Left renal pelvis (tissue), 4 donors: ENCODE results near the gene C10orf143. TPM values are rescaled to one million over a fixed set of nuclear protein-coding genes. Genes with fewer than 3 reads are reported as not detected.
A peak's percentile ranks its signal among the peaks of the same experiment; 100 is the strongest.
"Not testable (repeated sequence)": the region's sequence is repeated elsewhere in the genome, so short reads cannot be mapped to it uniquely, and the experiment has no call there.

Experiments used
- DNase-seq, 4 donors: peaks; one replicate each; pipeline ENCODE4 v3.0.0-alpha.2; 2013; ENCODE audit warnings: low read depth in 4 of 4, low spot score in 3 of 4
- polyA plus RNA-seq, 4 donors: library from polyadenylated mRNA; unstranded; fragments of 120-200 nt; gene quantifications; one replicate each; pipeline ENCODE4 v1.2.1, GENCODE V29; 2013; ENCODE audit not compliant: insufficient read length in 4 of 4

Gene C10orf143
- polyA plus RNA-seq: 1 to 10 TPM; 4.7 to 7.1 (median 5.9) TPM

DNA sequence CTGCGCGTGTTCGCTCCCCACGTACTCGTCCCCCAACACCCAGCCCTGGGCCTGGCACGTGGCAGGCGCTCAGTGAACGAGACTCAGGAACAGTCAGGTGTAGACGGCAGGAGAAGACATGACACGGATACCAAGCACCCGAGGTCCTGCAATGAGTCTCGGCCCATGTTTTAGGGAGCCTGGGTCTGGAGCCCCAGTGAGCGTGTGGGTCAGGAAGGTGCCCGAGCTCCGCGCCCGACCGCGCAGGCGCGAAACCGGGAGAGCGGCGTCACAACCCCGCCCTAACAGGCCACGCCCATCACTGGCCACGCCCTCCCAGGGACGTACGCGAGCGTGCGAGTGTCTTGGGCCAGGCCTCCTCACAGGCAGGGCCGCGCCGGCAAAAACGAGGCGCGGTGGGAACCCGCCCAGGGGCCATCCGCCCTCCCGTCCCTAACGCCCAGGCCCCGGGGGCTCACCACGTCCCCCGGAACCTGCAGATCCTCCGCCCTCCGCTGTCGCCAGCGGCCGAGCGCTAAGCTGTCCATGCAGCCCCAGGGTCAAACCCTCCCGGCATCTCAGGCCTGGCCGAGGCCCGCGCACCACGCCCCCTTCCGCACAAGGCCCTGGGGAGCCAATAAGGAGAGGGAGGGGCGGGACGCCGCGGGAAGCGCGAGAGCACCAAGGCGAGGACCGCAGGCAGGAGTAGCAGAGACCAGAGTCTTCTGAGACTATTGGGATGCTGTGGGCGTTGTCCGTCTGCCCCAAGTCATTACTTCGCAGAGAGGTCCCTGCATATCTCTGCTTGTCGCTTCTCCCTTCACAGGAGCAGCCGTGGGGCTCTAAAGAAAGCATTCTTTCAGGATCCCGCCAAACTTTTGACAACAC is at the start of gene C10orf143:
Gene C10orf143 (minus strand): TSS at position 585 of the 867 bp plus-strand sequence. CDS start 58 bp downstream, at position 527.
- DNase-seq: peak; percentile 94 to 97 (median 94)

DNA sequence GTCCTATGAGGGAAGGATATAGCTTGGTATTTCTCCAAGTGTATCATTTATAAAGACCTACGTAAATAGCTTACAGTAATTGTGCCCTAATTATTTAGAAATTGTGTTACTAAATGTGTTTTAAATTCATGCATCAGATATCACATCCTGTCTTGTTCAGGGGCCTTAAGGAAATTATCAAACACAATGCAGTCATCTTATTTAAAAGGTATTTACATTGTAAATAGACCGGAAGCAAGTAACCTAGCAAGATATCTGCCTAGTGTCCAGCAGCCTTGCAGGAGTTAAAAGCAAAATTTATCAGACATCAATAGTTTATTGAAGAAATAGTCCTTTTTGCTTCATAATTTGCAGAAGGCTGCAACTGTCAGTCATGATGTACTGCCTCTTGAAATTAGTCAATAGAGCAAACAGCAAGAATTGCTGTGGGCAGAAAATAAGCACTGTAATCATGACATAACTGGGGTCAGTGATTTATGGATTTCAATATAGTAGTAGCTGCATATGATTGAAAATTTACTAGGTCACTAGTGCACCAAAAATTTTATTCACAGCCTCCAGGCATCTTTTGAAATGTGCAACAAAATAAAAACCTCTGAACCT is 48.7 kb upstream of the C10orf143 start:
- DNase-seq: no peak

DNA sequence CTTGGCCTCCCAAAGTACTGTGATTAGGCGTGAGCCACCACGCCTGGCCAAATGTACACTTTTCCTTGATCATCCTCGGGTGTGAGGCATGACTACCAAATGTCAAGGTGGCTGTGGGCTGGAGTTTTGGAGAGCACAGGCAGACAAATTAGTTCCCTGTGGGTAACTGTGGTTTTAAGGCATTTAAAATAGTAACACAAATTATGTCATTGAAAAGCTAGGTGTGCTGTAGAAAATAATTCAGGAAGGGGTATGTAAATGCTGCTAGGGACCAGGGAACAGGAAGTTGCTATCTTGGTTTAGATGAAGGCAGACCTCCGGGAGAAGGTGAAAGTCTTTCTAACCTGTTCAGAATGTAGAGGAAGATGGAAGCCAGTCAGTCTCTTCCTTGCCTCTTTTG is 35.4 kb upstream of the C10orf143 start:
- DNase-seq: no peak

DNA sequence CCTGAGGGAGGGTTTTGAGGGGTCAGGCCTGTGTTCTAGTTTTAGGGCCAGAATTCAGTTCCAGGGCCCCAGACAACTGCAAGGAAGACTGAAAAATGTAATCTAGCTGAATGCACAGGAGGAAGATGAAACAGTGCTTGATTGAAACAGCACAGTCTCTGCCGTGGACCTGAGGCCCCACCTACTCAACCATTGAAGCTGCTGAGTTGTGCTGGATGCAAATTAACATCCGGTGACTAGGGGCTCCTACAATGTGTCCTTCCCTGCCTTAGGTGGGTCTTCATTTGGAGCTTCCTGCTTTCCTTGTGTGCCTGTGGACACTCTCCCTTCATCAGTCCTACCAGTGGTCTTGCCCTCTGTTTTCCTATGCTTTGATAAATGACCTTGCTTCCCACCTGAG is 31.2 kb upstream of the C10orf143 start:
- DNase-seq: no peak

DNA sequence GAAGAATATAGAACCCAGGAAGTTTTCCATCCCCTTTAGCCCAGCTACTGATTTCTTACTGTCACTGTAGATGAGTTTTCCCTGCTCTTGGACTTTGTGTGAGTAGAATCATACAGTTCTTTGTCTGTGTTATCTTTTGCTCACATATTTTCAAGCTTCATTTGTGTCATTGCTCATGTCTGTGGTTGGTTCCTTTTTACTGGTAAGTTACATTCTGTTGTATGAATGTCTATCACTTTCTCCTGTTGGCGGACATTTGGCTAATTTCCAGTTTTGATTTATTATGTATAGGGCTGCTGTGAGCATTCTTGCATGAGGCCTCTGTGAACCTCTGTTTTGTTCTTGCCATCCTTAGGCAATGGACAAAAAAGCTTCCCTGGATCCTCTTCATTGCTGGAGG is 30.8 kb upstream of the C10orf143 start:
- DNase-seq: no peak

DNA sequence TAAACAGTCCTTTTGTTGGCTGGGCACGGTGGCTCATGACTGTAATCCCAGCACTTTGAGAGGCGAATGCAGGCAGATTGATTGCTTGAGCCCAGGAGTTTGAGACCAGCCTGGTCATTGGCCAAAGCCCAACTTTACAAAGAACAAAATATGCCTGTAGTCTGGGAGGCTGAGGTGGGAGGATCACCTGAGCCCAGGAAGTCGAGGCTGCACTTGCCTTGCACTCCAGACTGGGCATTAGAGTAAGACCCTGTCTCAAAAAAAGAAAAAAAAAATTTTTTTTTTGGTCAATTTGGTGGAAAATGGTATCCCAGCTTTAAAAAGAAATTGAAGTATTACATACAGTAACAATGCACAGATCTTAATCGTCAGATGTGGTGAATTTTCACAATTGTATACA is 30.4 kb upstream of the C10orf143 start:
- no peak for DNase-seq

DNA sequence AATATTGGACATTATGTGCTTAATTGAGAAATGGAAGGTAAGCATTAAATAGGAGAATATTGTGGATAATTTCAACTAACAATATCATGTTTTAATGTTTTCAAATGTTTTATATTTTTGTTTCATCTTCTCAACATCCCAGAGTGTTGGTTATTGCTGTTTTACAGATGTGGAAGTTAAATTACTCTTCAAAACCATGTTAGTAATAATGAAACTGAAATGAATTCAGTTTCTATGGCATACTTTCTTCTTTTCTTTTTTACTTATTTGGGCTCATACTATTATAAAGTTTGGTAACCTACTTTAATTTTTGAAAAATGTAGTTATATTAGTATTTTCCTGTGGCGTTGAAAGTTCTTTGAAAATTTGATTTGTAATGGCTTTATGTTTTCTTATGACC is 29.8 kb upstream of the C10orf143 start:
- no peak for DNase-seq

DNA sequence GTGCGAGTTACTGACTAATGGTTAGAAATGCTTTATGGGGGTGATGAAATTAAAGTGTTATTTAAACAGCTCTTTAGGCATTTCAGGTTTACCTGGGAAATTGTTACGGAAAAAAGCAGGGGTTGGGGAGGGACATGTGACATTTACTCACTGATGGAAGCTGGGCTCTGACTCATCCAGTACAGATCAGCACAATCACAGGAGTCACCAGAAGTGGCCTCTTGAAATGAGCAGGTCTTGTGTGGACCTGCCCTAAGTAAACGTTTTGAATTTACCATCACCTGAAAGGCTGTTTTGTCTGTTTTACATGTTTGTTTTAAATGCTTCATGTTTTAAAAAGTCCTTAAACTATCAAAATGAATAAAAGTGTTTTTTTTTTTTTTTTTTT is 27.8 kb upstream of the C10orf143 start:
- no peak for DNase-seq

DNA sequence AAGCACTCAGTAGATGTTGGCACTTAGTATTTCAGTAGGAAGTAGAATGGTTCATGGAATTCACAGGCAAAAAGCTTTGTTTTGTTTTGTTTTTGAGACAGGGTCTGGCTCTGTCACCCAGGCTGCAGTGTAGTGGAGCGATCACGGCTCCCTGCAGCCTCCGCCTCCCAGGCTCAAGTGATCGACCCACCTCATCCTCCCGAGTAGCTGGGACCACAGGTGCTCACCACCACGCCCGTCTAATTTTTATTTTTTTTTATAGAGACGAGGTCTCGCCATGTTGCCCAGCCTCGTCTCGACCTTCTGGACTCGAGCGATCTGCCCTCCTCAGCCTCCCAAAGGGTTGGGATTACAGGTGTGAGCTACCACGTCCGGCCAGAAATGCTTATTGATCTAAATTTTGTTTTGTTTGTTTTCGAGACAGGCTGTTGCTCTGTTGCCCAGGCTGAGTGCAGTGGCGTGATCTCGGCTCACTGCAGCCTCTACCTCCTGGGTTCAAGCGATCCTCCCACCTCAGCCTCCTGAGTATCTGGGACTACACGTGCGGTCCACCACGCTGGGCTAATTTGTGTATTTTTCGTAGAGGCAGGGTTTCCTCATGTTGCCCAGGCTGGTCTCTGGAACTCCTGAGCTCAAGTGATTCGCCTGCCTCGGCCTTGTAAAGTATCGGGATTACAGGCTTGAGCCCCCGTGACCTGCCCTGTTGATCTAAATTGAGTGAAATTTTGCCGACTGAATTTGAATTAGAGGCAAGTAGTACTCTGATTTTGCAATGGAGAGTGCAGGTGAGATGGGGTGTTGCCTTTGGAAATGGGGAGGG is 27.2 kb upstream of the C10orf143 start:
- no peak for DNase-seq

DNA sequence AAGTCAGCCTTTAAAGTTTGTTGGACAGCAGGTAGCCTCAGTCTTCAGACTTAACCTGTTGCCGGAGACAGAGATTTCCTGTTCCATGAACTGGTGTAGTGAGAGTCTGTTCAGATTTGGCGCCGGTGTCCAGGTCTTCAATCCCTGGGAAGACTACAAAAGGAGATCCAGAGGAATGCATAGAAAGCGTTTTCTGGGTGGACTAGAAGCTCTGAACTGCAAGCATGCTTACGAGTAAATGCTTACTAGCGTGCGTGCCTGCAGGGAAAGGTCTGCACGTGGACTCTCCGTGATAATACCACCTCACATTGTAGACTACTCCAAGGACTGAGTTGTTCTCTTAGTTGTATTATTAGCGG is 26.4 kb upstream of the C10orf143 start:
- DNase-seq: no peak

DNA sequence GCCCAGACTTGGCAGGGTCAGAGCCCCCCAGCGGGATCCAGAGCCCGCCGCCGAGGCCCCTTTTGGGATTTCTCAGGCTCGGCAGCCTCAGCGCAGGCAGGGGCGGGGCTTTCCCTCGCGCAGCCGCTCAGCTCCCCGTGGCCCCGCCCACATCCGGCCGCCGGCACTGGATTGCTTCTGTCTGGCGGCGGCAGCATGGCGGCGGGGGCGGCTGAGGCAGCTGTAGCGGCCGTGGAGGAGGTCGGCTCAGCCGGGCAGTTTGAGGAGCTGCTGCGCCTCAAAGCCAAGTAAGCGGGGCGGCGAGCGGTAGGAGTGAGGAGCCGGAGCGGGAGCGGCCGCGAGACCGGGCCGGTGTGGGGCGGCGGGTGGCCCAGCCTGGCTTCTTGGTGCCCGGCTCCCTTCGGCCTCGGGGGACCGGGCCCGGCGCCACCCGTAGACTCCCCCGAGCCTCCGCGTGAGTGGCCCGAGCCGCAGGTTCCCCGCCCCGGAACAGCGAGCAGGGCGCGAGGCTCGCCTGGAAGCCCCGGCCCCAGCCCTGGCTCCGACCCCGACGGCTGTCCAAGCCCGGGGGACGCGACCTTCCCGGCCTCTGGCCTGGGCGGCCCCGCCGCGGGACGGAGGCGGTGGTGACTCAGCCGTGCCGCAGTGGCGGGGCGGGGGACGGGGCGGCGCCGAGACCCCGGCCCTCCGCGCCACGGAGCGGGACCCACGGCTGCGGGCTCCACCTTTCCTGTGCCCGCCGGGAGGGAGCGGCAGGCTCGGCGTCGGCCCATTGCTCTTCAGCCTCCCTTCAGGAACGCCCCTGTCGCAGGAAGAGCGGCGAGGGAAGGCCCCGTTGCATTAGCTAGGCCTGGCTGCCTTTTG is 25.8 kb upstream of the C10orf143 start, which contains the start of gene GLRX3:
Gene GLRX3 (plus strand): TSS at position 166 of the 864 bp plus-strand sequence. CDS start 30 bp downstream, at position 196.
- DNase-seq: peak; percentile 57 to 75 (median 72)

DNA sequence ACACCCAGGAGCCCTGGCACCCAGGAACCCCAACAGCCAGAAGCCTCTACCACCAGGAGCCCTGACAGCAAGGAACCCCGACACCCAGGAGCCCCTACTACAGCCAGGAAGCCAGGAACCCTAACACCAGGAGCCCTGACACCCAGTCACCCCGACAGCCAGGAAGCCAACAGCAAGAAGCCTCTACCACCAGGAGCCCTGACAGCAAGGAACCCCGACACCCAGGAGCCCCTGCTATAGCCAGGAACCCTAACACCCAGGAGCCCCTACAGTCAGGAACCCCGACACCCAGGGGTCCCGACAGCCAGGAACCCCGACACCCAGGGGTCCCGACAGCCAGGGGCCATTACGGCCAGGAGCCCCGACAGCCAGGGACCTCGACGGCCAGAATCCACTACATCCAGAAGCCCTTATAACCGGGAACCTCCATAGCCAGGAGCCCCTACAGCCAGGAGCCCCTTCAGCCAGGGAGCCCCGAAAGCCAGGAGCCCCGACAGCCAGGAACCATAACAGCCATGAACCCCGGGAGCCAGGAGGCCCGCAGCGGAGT is 25.1 kb upstream of the C10orf143 start:
- DNase-seq: no peak

DNA sequence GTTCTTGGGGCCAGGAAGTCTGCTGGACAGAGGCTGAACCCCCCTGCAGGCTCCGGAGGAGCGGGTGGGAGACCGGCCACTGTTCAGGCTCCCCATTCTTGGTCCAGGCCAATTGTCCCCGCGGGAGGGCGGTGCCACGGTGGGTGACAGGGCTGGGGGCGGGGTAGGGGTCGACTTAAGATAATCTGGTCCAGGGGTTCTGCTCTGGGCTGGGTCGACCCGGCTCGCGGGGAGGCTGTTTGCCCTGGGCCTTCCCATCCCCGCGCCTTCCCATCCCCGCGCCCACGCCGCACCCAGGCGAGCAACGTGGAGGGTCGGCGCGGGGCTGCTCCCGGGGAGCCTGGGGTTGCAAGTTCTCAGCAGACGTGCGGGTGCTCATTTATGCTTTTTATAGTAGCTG is 18.3 kb upstream of the C10orf143 start:
- DNase-seq: no peak

DNA sequence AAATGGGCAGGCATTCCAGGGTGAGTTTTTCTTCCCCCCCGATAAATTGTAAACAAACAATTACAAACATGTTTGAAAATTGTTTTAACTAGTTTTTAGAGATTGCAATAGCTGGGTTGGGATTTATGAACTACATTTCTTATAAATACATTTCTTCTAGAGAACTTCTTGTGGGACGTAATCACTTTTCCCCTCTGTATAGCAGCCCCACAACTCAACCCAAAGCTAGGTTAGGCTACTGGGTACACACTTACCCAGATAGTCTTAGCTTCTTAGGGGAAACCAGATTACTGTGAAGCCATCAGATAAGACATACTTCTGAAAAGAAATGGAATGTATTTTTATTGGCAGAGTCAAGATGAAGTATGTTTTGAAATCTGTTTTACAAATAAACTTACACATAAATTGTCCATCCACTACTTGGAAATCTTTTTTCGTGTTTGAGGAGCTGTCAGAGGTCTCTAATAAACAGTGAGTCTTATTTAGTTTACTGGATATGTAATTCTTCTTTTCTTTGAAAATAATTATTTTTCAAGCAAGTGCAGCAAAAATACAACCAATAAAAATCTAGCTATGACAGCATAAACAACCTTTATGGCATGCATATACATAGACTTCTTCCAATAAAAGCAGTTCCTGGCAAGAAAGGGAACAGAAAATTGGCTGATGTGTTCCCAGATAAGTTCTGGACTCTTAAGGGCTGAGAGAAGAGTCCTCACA is 17.6 kb upstream of the C10orf143 start:
- no peak for DNase-seq

DNA sequence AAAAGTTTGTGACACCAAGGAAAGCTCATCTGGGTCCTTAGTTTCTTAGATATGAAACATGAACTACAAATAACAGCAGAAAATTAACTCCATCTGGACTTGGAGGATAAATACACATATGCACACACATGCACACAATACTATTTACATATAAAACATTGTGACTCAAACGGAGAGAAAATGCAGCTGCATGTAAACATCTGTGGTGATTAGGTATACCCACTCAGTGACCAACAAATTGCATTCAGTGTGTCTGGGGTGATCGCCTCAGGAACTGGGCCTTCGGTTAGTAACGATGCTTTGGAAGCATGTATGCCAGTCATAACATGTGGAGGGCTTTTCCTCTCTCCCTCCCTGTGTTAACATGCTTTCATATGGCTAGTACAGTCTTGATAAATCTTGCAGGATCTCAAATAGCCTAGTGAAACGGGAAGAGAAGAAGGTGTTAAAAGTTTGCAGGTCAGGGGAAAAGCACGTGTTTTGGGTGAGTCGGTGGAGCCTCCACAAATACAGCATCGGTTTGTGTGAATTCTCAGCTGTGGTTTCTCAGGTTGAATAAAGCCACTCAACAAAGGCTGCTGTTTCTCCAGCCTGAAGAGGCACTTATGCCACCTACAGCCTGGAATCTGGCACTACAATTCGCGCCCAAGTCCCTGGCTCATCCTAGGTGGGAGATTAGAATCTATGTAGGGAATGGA is 16.9 kb upstream of the C10orf143 start:
- DNase-seq: peak in 2 of 4 donors; percentile 45 to 48

DNA sequence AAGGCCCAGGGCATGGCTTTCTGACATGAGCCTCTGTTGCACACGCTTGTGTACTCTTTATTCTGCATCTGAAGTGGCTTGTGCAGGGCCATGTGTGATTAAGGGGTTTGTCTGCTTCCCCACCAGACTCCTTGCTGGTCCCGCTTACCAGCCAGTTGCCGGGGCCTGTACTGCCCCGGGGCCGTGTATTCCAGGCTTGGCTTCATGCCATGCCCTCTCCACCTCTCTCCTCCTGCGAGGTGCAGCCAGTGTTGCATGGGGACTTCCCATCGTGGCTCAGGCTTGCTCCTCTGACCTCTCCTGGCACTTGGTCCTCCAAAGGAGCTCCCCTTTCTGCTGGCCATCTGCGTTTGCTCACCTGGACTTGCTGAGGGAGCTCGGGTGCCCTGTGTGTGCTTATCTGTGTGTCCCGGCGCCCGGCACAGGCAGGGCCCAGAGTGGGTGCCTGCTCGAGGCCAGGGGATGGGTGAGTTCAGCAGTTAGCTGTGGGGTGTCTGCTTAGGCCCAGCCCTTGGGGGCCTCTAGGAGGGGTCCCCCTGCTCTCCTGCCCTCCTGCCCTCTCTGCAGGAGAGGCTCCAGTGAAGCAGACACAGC is 11.0 kb upstream of the C10orf143 start:
- DNase-seq: no peak

DNA sequence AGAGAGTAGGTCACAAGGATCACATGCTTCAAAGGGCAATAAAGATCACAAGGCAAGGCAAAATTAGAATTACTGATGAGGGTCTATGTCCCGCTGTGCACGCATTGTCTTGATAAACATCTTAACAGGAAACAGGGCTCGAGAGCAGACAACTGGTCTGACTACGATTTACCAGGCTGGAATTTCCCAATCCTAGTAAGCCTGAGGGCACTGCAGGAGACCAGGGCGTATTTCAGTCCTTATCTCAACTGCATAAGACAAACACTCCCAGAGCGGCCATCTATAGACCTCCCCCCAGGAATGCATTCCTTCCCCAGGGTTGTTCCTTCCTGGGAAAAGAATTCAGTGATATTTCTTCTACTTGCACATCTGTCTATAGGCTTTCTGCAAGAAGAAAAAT is 6.9 kb upstream of the C10orf143 start:
- not testable (repeated sequence) for DNase-seq

DNA sequence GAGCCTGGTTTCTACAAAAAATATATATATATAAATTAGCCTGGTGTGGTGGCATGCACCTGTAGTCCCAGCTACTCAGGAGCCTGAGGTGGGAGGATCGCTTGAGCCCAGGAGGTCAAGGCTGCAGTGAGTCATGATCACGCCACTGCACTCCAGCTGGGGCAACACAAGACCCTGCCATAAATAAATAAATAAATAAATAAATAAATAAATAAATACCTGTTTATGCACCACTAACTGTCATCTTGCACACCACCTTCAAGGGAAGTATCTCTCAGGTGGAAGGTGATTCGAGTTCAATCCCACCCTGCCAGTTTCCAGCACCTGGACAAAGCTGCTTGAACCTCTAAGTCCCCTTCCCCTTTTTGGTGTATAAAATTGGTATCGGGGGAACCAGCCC is 6.3 kb upstream of the C10orf143 start:
- not testable (repeated sequence) for DNase-seq
